Fibroblast of the aortic adventitia (primary cell): ENCODE measurements around the gene KDM7A. TPM values are rescaled to one million over a fixed set of nuclear protein-coding genes. Genes with fewer than 3 reads are reported as not detected.

ENCODE experiments used
- DNase-seq: peaks from one replicate; pipeline ENCODE4 v3.0.0-alpha.2; 2010; ENCODE audit warnings: low read depth
- H3K4me3 ChIP-seq: 2 replicates; pipeline ENCODE4 v1.5.1; 2011; ENCODE audit warnings: low read depth, mild to moderate bottlenecking, control low read depth, low read length, moderate library complexity
- CTCF ChIP-seq: IDR thresholded peaks from 2 replicates; pipeline ENCODE4 v1.5.1; 2011; ENCODE audit warnings: mild to moderate bottlenecking, low read length, control low read depth, inconsistent platforms; ENCODE audit not compliant: insufficient read depth
- total RNA-seq: library from RNA; depleted of rRNA; stranded (reverse); fragments of >200 nt; gene quantifications from 2 replicates; pipeline ENCODE4 v1.2.3, GENCODE V29; 2012; ENCODE audit warnings: low replicate concordance

Gene KDM7A
- total RNA-seq, 1 donor = 6.6 TPM

GRCh38 chr7:140085447-140085846 lies 91.3 kb downstream of the KDM7A start:
- no peak overlapping the region for H3K4me3 ChIP-seq
- no peak for TF ChIP-seq CTCF
- DNase-seq = no peak

- no peak for DNase-seq
- H3K4me3 ChIP-seq = no peak overlapping the region
- no peak for TF ChIP-seq CTCF
Observed at GRCh38 chr7:140084972-140085371, 91.8 kb downstream of the KDM7A start.

- H3K4me3 ChIP-seq = no peak overlapping the region
- TF ChIP-seq CTCF = no peak
- no peak for DNase-seq
Observed at GRCh38 chr7:140084142-140084655, 92.6 kb downstream of the KDM7A start.

GRCh38 chr7:140082770-140083169 lies 94.0 kb downstream of the KDM7A start:
- no peak for DNase-seq
- H3K4me3 ChIP-seq = no peak overlapping the region
- no peak for TF ChIP-seq CTCF

- TF ChIP-seq CTCF = no peak
- no peak overlapping the region for H3K4me3 ChIP-seq
- DNase-seq = no peak
Observed at GRCh38 chr7:140081774-140082425, 94.9 kb downstream of the KDM7A start.

GRCh38 chr7:140080919-140081318 lies 95.9 kb downstream of the KDM7A start:
- TF ChIP-seq CTCF = no peak
- no peak for DNase-seq
- no peak overlapping the region for H3K4me3 ChIP-seq

- no peak overlapping the region for H3K4me3 ChIP-seq
- peak; percentile 63 for DNase-seq
- TF ChIP-seq CTCF = peak; percentile 46
Observed at GRCh38 chr7:140079121-140079536, 97.7 kb downstream of the KDM7A start.
